ENCODE data around the gene ZNF750.
A peak's percentile ranks its signal among the peaks of the same experiment; 100 is the strongest.
"Not testable (repeated sequence)": the region's sequence is repeated elsewhere in the genome, so short reads cannot be mapped to it uniquely, and the experiment has no call there.

ZNF750 gene

DNA sequence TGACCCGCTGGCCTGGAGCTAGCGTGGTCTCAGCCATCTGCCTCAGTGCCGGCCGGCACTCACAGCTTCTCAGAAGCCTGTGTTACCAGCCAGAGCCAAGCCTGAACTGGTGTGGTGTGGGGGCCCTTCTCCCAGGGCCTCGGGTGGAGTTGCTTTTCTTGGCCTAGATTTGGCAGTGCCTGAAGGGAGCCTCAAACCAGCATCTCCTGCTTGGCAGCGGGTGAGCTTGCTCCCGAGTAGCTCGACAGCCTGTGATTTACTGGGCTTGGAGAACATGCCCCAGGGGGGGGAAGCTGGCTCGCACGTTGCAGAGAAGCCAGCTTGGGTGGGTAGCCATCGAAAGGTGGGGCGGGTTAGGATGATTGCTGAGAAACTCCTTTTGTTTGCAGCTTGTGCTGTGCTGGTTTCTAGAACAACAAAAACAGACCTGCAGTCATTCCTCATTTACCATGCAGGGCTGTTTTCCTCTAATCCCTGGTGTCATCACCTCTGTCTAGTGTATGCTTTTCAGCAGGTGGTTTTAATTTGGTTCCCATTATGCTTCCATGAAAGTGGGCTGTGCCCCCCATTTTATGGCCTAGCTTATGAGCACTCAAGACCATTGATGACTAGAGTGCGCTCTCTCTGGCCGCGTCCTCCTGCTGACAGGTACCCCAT is 45.7 kb downstream of the ZNF750 start:
- no peak for DNase-seq (ENCODE audit: low read depth)

DNA sequence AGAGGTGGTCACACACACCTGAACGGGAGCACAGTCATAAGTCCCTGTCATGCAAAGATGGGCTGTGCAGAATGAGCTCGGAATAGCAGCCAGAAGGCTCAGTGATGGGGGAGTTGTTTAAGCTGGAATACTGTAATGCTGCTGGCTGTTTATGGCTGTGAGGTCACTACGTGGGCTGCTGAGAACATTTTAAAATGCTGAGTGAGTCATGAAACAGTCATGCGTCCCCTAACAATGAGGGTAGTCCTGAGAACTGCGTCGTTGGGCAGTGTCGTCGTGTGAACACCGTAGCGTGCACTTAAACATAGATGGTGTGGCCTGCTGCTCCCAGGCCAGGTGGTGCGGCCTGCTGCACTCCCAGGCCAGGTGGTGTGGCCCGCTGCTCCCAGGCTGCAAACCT is 48.3 kb downstream of the ZNF750 start:
- DNase-seq (ENCODE audit: low read depth), result no peak

DNA sequence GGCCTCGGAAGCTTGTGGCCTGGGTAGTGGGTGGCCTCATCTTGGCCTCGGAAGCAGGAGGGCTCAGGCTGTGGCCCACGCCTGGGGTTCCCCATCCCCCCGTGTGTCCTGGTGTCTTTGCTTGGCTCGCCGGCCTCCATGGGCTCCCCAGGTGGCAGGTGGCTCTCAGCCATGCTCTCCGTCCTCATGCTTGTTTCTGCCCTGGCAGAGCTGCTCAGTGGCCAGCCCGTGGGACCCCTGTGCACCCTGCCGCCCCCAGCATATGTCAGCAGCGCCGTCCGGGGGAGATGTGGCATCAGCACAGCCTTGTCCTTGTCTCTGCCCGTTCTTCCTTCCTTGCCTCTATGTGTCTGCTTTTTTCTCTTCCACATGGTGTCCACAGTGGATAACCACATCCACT is 49.4 kb downstream of the ZNF750 start:
- DNase-seq (ENCODE audit: low read depth), result no peak

DNA sequence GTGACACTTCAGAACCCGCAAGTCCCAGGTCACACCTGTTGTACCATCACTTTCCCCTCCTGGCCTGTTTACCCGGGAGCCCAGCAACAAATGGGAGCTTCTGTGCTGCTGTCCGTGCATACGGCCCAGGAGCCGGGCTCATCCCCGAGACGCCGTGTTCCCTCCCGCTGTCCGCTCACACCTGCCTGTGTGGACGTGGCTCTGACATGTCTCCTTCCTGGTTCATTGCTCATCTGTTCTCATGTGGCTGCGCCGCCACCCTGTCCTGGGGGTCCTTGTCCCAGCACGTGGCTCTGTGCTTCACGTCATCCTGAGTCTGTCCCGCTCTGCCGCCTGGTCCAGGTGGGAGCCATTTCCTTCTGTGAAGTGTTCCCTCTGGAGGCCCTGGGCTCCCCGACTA is 50.0 kb downstream of the ZNF750 start:
- DNase-seq (ENCODE audit: low read depth), result no peak

DNA sequence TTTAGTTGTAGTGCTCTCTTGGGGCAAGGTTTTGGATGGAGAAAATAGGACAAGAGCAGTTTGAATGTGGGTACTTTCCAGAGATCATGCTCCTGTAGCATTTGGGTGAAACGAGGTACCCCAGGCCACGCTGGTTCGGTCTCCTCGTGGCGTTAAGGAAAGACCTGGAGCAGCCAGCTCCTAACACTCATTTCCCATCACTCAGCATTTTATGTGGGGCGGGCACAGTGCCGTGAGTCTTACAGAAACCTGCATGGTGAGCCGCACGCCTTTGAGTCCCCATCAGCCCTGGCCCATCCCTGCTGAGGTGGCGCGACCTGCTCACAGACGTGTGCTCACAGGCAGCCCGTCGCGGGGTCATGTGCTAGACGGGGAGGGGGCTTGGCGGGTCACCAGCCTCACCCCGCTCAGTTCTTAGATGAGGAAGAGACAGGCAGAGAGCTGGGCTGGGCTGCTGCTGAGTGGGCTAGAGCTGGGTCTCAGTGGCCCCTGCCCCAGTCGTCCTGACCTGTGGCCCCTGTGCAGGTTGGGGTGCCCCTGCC is 50.7 kb downstream of the ZNF750 start:
- no peak for DNase-seq (ENCODE audit: low read depth)

DNA sequence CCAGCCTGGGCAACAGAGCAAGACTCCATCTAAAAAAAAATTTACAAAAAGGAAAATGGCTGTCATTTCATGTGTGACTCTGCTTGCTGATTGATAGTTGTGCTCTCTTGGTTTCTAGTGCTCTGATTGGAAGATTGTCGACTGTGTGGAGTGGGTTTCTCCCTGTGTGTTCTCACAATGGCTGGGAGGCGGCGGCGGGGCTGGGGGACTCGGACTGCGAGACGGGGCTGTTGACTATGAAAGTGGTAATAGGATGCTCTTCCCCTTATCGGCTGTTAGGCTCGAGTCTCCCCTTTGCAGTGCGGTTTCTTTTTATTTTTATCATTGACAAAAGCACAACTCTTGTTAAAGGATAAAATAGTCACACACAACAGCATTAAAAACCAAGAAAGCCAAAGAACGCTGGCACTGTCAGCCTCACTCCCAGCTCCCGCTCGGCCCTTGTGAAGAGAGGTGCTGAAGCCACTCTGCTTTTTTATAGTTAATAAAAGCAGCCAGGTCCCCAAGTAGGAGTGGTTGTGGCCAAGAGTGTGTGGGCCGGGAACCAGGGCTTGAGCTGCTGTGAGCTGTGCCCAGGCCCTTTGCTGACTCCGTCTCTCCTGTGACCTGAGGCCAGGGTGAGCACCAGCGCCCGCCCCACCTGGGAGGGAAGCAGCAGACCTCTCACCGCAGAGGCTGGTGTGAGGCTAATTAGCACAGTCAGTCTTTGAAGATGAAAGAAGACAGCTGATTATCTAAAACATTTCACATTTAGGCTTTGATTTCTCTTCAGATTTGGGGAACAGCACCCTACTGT is 51.4 kb downstream of the ZNF750 start:
- DNase-seq (ENCODE audit: low read depth), result no peak

DNA sequence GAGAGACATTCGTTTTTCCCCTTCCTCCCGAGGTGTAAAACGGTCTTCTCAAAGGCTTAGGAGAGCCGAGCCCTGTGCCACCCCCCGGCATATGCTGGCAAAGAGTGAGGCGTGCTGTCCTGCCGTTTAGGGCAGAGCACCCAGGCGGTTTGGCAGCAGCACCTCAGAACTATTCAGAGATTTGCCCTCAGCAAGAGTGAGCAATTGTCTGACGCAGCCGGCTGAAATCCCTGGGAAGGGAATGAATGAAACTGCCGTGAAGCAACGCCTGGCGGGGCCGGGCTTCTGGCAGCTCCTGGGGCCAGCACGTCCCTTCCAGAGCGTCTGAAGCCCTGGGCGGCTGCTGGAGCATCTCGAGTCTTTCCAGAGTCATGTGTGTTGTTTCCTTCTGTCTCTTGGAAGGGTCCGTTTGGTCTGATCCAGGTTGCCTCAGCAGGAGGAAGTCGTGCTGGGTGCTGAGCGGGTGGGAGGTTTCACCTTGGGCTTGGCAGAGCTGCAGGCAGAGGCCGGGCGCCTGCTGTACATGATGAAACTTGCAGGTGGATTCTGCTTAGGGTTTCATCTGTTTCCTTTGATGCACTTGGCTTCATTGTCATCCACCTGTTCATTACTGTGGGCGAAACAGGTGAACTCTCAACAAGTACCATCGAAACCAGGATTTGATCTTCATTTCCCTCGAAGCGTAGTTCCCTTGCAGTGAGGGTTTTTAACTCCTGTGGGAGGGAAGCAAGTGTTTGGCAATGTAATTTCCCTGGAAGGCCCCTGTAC is 52.6 kb downstream of the ZNF750 start:
- DNase-seq (ENCODE audit: low read depth), result no peak

DNA sequence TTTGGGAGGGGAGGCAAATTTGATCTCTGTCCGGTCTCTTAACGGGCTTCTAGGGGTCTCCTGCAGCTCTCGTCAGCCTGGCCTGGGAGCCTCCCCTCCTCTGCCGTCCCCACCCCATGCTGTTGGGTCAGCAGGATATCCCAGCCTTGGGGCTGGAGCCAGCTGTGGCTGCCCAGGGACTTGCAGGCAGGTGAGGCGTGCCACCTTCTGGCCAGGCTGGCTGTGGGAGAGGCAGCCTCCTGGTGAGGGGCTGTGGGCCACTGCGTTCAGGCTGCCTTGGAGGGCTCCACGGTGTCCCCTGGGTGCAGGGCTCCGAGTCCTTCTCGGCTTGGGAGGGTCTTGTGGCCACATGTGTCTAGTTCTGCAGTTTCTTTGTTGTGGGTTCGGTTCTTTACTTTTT is 53.4 kb downstream of the ZNF750 start:
- DNase-seq (ENCODE audit: low read depth), result no peak

DNA sequence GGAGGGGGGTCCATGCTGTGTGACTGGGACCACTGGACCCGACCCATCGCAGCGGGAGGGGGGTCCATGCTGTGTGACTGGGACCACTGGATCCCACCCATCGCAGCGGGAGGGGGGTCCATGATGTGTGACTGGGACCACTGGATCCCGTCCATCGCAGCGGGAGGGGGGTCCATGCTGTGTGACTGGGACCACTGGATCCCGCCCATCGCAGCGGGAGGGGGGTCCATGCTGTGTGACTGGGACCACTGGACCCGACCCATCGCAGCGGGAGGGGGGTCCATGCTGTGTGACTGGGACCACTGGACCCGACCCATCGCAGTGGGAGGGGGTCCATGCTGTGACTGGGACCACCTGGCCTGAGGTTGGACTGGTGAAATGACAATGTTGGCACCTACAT is 54.2 kb downstream of the ZNF750 start:
- DNase-seq (ENCODE audit: low read depth), result not testable (repeated sequence)

DNA sequence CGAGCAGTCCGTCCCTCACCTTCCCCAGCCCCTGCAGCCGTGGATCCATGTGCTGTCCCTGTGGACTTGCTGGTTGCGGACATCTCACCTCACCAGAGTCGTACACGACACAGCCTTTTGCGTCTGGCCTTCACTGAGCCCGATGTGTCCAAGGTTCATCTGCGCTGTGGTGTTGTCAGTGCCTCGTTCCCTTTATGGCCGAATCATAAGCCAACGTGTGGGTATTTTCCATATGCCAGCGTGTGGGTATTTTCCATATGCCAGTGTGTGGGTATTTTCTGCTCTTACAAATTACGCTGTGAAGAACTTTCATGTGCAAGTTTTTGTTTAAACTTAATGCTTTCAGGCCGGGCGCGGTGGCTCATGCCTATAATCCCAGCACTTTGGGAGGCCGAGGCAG is 56.3 kb downstream of the ZNF750 start:
- no peak for DNase-seq (ENCODE audit: low read depth)

DNA sequence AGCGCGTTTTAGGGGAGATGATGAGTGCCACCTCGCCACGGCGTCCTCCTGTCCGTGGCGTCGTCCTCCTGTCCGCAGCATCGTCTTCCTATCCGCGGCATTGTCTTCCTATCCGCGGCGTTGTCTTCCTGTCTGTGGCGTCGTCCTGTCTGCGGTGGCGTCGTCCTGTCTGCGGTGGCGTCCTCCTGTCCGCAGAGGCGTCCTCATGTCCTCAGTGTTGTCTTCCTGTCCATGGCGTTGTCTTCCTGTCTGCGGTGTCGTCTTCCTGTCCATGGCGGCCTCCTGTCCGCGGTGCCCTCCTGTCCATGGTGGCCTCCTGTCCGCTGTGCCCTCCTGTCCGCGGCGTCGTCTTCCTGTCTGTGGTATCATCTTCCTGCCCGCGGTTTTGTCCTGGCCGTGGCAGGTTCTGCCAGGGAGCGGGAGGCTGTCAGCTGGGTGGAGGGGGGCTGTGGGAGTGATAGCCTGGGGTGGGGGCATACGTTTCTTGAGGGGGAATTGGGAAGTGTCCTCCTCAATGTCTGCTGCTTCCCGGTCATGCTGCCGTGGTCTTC is 57.1 kb downstream of the ZNF750 start:
- DNase-seq (ENCODE audit: low read depth), result no peak

DNA sequence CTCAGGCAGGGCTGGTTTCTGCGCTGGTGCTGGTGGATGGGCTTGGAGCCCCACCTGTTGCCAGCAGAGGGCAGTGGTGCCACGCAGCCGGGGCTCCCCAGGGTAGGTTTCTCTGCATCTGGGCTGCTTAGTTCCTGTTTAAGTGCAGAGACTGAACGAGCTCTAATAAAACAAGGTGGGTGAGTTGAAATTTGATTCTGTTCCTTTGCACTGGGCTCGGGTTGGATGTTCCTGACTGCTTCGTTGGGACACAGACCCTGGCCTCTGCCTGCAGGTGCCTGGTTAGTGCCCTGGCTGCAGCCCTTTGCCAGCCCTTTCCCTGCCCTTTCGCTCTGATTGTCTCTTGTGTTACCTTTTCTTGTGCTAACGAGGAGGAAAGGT is 57.9 kb downstream of the ZNF750 start:
- peak; percentile 73 for DNase-seq (ENCODE audit: low read depth)

DNA sequence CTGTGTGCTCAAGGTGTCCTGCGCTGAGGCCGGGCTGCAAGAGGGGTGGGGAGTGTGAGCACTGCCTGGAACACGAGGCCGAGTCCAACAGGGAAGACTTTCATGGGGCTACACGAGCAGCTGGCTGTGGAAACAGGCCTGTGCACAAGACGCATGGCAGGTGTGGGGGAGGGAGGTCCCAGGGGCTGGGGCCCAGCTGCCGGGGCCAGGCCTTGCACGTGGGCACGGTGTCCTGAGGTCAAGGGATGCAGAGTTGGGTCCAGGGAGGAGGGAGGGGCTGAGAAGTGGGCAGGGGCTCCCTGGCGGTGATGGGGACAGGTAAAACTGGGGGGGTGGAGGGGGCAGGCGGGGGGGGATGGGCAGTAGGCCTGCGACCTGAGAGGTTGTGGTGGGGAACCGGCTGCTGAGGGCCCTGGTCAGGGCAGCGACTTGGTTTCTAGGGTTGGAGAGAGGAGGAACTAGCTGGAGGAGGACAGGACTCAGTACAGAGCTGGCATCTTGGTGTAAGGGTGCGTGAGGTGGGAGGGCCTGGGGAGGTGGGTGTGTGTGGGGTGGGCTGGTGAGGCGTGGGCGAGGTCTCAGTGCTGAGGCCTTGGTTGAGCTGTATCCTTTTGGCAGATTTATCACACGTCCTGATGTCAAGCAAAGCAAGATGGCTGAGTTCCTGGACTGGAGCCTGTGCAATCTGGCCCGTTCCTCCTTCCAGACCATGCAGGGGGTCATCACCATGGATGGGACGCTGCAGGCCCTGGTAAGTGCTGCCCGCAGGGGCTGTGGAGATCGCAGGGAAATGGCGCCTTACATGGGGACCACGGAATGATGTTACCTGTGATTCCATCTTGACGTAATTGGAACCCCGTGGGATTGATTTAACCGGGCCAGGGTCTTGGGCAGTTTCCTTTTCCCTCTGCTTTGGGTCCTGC is 58.6 kb downstream of the ZNF750 start:
- no peak for DNase-seq (ENCODE audit: low read depth)

DNA sequence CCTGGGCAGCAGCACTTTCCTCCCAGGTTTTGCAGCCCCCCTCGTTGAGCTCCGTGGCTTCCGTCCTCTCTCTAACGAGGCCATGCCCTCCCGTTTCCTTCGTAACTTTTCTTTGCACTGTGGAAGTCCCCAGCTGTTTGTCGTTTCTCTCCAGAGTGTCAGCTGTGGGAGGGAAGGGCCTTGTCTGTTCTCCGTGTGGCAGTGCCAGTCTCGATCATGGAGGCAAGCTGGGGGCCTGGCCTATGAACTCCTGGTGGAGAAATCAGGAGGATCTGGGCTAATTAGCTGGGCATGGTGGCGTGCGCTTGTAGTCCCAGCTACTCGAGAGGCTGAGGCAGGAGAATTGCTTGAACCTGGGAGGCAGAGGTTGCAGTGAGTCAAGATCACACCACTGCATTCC is 59.6 kb downstream of the ZNF750 start:
- no peak for DNase-seq (ENCODE audit: low read depth)

DNA sequence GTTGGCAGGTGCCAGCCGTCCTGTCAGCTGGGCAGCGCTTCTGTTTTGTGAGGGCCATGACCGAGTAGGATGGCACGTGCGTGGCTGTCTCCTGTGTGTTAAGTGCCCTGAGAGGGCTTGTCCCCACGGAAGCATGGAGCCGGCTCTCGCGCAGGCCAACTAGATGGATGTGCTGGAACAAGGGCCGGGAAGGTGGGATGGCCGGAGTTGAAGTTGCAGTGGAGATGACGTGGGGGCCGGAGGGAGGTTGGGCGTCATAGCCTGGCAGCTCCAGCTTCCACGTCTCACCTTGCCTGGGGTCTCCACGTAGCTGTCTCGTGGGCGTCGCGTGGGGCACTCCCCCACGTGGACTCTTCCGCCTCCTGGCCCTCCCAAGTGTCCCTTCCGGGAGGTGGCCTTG is 60.3 kb downstream of the ZNF750 start:
- DNase-seq (ENCODE audit: low read depth), result no peak

Measured in T follicular helper cell (primary cell).